Right renal pelvis (tissue), 4 donors: Measurements from ENCODE around the gene FYN. TPM values are rescaled to one million over a fixed set of nuclear protein-coding genes. Genes with fewer than 3 reads are reported as not detected.

Experiments used
- DNase-seq, 4 donors: peaks; one replicate each; pipeline ENCODE4 v3.0.0-alpha.2; 2013; ENCODE audit warnings: low read depth in 4 of 4, low spot score in 3 of 4, missing footprints in 1 of 4
- polyA plus RNA-seq, 4 donors: library from polyadenylated mRNA; unstranded; fragments of 120-200 nt; gene quantifications; one replicate each; pipeline ENCODE4 v1.2.1, GENCODE V29; 2013; ENCODE audit not compliant: insufficient read length in 4 of 4

Gene FYN
- polyA plus RNA-seq, 4 donors, result 162 to 172 (median 167) TPM

DNA sequence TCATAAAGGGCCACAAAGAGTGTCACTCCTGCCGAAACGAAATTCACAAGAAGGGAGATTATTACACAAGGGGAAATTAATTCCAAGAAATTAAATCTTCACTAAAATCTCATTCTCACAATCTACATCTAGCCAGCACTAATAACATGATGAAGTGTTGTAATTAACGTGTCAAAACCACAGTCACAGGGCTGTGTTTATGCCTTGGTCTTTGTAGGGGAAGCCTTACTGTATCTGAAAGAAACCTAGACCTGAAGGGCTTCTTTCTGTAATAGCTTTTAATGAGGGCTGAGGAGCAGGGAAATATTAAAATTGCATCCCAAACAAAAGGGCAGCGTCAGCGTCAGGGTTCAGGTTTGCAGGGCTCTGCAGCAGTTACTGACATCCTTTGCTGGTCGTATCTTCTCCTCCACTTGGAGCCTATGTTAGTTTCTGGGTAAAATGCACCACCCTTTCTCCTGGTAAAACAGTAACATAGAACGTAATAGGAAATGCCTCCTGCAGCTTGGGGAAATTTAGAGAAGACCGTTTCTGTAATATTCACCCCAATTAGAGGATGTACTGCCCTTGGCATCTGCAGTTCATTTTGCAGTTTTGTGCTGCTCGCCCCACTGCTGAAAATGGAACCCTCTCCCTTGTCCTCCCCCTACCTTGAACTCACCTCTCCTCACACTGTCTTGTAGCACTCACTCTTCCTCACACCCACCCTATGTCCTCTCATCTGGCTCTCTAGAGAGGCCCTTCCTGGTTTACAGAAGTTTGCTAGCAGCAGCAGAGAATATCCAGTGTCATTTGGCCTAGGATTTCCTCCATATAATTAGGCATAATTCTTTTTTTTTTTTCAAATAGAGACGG lies 158.6 kb downstream of the FYN start:
- DNase-seq, result no peak

GRCh38 chr6:111713811-111714210 lies 159.4 kb downstream of the FYN start:
- no peak for DNase-seq

DNA sequence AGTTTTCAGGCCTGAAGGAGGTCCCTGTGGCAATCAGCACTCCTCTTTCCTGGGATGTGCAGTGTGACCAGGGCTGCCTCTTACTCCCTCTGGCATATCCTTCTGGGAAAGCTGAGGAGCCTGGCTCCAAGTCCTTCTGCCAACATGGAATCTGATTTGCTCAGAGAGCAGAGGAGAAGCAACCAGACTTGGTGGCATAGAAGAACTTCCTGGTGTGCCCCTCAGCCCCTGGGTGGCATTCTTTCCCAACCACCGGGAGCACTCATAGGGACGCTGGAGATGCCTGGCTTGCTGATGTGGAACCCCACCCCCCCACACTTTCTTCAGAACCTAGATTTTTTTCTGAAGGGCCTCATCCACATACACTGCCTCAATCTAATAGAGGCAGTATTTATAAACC lies 160.0 kb downstream of the FYN start:
- no peak for DNase-seq

DNA sequence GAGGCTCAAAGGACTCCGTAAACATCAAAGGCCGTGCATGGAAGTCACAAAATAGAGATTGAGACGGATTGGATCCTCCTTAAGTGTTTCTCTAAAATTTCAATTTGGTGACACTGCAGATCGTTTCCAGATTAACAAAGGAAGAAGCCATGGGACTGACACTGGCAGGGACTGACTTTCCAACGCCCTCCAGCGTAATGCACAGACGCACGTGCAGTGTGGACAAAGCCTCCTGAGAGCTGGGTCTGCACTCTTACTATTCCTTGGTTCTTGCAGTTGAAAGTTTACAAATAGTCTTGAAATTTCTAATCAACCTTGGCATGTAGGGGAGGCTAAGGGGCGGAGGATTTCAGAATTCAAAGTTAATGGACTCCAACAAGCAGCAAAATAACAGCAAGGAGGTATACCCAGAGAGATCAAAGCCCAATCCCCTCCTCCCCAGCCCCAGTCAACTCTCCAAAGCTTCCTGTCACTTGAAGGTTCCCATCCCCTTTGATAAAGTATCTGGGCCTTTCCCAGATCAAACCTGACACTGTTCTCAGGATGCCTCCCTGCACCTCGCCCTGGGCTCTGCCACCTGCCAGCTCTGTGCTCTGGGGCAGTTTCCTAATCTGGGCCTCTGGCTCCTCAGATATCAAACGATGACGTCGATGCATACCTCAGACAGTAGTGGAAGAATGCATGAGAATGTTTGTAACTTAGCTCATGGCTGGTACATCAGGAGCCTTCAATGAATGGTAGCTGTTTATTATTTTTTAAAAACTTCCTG lies 161.1 kb downstream of the FYN start:
- DNase-seq, result no peak

- DNase-seq, result no peak
These were observed 161.8 kb downstream of the FYN start for GRCh38 chr6:111711476-111711875.

DNA sequence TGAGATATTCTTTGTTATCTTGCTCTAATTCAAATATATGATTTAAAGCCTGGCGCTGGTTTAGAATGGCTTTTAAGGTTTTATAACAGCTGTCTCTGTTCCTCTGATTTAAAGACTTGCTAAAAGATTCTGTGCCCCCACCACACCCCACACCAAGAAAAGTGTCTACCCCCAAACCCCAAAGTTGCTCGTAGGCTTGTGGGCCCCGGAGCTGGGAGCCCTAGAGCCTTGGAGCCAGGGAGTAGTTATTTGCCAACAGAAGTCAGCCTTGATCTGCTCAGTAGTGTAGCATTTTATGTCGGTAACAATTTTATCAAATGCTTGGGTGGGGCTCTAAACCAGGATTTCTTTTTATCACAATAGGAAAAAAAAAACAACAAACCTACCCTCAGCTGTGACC lies 162.3 kb downstream of the FYN start:
- no peak for DNase-seq

DNA sequence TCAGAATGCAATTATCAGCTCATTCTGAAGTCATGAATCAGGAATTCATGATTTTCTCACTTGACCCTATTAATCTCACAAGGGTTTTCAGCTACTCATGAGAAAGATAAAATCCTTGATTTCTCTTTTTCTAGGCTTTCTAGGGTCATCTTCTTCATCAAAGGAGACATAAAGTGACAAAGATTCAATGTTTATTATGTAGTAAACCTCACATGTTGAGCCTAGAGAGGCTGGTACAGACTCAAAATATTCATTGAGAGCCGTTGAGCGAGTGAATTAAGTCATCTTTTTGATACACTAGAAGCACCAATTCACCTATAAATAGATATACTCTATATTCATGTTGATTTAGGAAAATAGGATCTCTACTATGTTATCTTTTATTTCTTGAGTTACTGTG lies 162.8 kb downstream of the FYN start:
- DNase-seq, result no peak

DNA sequence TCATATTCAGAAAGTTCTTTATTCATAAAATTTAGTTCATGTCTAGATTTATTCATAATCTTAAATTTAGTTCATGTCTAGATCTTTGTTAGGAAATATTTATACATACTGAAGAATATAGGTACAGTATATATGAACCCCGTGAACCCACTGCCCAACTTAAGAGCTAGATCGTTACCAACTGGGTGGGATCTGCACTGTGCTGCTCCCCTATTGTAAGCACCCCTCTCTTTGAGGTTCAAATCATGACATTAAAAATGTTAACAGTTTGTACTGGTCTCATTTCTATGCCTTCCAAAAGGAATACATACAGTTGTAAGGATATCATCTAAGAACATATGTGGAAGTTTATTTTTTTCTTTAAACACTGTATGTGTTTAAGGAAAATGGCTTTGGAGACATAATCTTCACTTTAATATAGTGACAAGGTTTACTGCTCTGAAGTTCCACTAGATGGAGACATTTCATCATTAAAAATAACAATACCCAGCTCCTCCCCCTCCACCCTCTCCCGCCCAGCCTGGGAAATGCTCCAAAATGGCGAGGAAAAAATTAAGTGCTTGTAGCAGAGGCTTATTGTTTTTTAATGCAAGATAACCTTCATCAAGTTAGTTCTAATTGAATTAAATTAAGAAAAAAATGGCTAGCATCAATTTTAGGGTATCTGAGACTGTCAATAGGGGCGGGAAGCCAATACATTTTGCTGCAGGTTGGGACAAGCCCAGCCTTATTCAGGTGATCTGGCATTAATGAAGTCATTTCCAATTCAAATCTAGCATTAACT lies 163.4 kb downstream of the FYN start:
- DNase-seq, result peak in 1 of 4 donors; percentile 69

DNA sequence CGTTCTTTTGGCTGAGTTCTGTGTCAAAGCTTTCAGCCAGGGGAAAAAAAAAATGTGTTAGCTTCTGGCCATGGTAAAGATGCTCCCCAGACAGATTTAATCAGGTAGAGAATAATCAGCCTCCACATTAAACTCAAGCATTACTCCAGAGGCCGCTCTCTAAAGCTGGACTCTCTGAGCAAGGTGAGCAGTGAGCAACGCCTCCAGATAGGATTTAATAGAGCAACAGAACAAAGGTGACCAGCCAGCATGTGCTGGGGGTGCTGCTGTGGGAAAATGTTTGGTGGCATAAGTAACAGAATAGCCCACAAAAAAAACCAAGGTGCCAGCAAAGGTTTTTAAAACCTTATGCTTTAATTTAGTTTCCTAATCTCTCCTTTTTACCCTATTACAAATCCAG lies 164.1 kb downstream of the FYN start:
- no peak for DNase-seq

DNA sequence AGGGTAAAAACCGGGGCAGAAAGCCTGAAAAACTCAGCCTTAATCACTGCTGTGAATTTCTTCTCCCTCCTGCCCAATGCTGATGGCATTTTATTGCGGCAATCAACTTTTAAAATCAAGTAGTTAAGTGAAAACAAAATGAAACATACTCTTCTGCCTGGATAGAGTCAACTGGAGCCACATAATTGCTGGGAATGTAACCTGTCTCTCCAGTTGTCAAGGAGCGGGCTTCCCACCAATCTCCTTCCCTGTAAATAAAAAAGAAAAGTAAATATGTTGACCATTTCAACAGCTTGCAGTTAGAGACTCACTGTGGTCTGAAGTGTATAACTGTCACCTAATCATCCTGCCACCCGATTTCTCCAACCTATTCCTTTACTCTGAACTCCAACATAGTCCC lies 165.5 kb downstream of the FYN start:
- no peak for DNase-seq

GRCh38 chr6:111706841-111707391 lies 166.3 kb downstream of the FYN start:
- DNase-seq, result no peak

- DNase-seq, result no peak
These were observed 169.5 kb downstream of the FYN start for GRCh38 chr6:111703723-111704122.

DNA sequence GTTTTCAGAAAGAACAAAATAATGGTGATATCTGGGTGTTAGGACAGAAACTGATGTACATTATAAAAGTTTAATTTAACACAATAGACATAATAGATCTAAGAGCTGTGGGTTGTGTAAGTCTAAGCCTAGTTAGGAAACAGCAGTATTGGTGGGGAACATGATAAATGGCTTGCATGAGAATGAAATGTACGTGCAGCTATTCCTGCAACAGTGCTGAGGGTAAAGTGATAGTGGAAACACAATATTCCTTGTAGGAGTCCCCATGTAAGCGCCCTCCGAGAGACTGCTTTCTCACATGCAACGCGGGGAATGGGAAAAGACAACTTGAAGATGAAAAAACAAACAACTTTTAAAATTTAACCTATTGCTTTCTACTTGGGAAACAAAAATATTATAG lies 171.0 kb downstream of the FYN start:
- no peak for DNase-seq

DNA sequence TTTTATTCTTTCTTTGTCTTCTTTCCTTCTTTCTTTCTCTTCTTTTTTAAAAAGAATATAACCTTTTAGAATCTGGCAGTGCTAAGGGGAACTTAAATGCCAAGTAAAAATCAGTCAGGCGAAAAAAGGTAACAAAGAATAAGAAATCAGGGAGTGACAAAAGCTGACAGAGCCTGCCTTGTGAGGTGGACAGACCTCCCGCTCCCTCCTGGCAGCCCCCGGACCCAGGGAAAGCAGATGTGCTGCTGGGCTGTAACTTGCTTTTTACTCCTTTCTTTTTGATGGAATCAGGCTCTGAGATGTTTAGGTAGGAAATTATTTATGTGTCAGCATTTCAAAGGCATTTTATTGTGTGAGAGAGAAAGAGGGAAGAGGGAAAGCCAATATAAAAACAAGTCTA lies 172.1 kb downstream of the FYN start:
- no peak for DNase-seq

DNA sequence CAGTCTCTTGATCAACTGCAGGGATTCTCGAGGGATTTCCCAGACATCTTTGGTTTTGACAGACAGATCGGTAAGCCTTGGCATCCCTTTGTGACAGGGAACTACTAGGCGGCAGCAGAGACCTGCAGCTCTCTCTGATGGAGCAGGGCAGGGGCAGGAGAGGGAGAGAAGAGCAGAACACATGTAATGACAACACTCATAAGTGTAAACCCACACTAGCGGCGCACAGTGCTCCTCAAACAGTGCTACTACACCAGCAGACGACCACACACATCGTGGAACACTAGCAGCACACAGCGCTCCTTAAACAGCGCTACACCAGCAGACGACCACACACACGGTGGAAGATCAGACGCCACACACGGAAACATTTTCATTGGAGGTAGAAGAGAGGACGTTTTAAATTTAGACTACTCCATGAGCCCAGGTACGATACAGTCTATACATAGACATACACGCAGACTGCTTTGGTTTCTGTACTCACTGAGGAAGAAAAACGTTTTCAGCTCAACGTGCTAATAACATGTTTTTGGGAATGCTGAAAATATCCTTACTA lies 173.0 kb downstream of the FYN start:
- DNase-seq, result no peak

GRCh38 chr6:111699123-111699522 lies 174.1 kb downstream of the FYN start:
- DNase-seq, result no peak

DNA sequence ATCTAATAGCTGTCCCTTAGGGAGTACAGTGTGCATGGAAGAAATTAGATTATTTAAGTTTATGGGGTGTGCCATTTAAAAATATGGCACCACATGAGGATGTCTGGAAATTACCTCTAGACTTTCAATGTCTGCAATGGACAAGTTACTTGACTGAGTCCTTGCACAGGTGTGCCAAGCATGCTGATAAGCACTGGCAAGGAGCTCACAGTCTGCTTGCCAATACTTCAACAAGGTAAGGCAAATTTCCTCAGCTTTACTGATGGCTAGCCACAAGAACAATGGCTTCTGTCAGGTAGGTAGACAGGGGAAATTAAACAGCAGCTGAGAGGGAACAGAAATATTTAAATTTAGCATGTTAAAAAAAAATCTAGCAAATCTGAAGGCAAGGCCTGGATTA lies 176.4 kb downstream of the FYN start:
- no peak for DNase-seq

GRCh38 chr6:111692327-111693164 lies 180.7 kb downstream of the FYN start:
- DNase-seq, result no peak

GRCh38 chr6:111691345-111692225 lies 181.7 kb downstream of the FYN start:
- DNase-seq, result no peak
